HCT116 (cell line): ENCODE data around the gene KPNA3.

Source experiments
- EGR1 ChIP-seq: IDR thresholded peaks from 2 replicates; pipeline ENCODE4 v1.6.1; 2012; ENCODE audit warnings: low read depth
- EZH2 ChIP-seq: fragments of 200-600 bp; sonication (generic); IDR thresholded peaks from 2 replicates; pipeline ENCODE4 v1.6.1; 2017; ENCODE audit warnings: antibody characterized with exemption, mixed run types
- POLR2A ChIP-seq: IDR thresholded peaks from 2 replicates; pipeline ENCODE4 v1.7.0; 2011; ENCODE audit warnings: borderline replicate concordance; ENCODE audit not compliant: insufficient read depth, insufficient read length; ENCODE audit errors: extremely low read depth

DNA sequence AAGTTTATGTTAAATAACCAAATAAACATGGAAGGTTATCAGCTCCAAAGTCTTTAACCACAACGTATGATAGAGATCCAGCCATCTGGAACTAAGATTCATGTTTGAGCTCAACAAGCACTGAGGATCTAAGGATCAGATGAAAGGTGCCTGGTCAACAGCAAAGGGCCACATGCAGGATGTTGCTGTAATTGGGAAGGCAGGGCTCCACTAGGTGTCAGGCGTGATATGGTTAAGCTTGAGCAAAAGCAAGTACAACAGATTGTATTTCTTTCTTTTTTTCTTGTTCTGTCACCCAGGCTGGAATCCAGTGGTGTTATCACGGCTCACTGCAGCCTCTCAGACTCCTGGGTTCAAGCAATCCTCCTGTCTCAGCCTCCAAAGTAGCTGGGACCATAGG is 113.2 kb downstream of the KPNA3 start:
- TF ChIP-seq EZH2 (no peak), EGR1 (no peak), POLR2A (no peak)
